ENCODE data around the gene ARMH4.

DNA sequence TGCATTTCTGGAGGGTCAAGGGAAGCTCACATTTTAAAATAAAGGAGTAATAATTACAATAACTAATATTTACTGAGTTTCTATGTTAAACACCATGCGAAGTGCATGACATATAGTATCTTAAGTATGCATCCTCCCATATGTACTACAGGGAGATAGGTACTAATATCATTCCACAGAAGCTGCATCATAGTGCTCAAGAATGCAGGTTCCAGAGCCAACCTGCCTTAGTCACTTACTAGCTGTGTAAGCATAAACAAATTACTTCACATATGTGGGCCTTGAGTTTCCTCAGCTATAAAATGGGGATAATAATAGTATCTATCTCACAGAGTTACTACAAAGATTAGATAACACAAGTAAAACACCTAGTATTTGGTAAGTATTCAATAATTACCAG is 18.3 kb downstream of the ARMH4 start:
- TF ChIP-seq ZNF274 (IDR thresholded peaks at IDR 0.05; ENCODE audit: low read depth, low read length), result no peak
- no peak for TF ChIP-seq YY1 (IDR thresholded peaks at IDR 0.05; ENCODE audit: insufficient read depth, insufficient read length)
